ENCODE data around the gene LYSMD2. TPM values are rescaled to one million over a fixed set of nuclear protein-coding genes. Genes with fewer than 3 reads are reported as not detected.

LYSMD2 gene
- total RNA-seq, 1 experiment from 2014 or later = 2.2 TPM

DNA sequence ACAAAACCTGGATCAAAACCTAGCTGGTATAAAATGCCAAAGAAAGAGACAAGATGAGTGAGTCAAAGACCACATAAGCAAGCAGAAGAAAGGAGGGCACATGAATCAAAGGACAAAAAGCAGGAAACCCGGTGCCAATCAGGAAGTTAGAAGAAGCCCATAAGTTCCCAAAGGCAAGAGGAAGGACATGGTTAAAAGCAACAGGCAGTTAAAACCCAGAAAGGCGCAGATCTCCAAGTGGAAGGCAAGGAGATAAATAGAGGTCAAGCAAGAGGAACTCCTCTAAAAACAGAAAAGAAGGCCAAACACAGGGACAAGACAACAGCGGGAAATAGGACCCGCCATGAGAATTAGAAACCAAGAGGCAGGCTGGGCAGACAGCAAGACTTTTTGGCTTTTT lies 18.3 kb upstream of the LYSMD2 start:
- no peak overlapping the region for H3K27ac Mint-ChIP-seq

DNA sequence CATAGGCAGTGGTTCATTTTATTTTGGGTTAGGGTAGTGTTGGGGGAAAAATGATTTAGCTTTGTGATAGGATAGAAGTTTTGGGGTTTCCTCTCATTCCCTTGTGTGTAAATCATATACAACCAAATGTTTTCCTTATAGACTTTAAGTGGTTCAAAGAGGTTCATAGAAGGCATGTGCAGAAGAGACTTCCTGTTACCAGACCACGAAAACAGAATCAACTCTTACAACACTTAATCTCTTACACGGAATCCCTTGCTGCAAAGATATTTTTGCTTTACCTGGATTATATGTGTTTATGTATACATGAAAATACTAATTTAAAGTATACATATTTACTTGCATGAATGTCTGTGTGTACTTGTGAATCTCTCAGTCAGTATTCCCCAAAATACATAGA lies 16.8 kb upstream of the LYSMD2 start:
- no peak for TF ChIP-seq KAT7 (CRISPR knock-in tag; IDR thresholded peaks at IDR 0.05; ENCODE audit: borderline replicate concordance)
- POLR2A ChIA-PET = no interaction called here
- no peak overlapping the region for H3K4me3 Mint-ChIP-seq

More for the DNA sequence above, 18.3 kb upstream of the LYSMD2 start:
- no peaks in the 10 kb centered on the region for H3K36me3 Mint-ChIP-seq
- peaks cover 7% of the 10 kb centered on the region for H3K4me1 Mint-ChIP-seq
- DNase-seq (ENCODE audit: low spot score) (no peak), ATAC-seq (no peak)
- no peak overlapping the region for H3K4me3 Mint-ChIP-seq
- H3K27me3 Mint-ChIP-seq (ENCODE audit: low read depth) = peaks cover 43% of the 10 kb centered on the region
- peaks cover 7% of the 10 kb centered on the region; the same call in 1 of the 2 replicates for H3K9me3 Mint-ChIP-seq
- no peak for TF ChIP-seq TCF7 (CRISPR knock-in tag; IDR thresholded peaks at IDR 0.05; ENCODE audit: low read depth)
- TF ChIP-seq, protein P1, sequence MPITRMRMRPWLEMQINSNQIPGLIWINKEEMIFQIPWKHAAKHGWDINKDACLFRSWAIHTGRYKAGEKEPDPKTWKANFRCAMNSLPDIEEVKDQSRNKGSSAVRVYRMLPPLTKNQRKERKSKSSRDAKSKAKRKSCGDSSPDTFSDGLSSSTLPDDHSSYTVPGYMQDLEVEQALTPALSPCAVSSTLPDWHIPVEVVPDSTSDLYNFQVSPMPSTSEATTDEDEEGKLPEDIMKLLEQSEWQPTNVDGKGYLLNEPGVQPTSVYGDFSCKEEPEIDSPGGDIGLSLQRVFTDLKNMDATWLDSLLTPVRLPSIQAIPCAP (CRISPR knock-in tag; IDR thresholded peaks at IDR 0.05) = no peak
- no peak for TF ChIP-seq MYBL2 (CRISPR knock-in tag; IDR thresholded peaks at IDR 0.05)
- TF ChIP-seq ZNF263 (CRISPR knock-in tag; IDR thresholded peaks at IDR 0.05; ENCODE audit: low read depth) = no peak
- TF ChIP-seq, protein P2, sequence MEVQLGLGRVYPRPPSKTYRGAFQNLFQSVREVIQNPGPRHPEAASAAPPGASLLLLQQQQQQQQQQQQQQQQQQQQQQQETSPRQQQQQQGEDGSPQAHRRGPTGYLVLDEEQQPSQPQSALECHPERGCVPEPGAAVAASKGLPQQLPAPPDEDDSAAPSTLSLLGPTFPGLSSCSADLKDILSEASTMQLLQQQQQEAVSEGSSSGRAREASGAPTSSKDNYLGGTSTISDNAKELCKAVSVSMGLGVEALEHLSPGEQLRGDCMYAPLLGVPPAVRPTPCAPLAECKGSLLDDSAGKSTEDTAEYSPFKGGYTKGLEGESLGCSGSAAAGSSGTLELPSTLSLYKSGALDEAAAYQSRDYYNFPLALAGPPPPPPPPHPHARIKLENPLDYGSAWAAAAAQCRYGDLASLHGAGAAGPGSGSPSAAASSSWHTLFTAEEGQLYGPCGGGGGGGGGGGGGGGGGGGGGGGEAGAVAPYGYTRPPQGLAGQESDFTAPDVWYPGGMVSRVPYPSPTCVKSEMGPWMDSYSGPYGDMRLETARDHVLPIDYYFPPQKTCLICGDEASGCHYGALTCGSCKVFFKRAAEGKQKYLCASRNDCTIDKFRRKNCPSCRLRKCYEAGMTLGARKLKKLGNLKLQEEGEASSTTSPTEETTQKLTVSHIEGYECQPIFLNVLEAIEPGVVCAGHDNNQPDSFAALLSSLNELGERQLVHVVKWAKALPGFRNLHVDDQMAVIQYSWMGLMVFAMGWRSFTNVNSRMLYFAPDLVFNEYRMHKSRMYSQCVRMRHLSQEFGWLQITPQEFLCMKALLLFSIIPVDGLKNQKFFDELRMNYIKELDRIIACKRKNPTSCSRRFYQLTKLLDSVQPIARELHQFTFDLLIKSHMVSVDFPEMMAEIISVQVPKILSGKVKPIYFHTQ (CRISPR knock-in tag; IDR thresholded peaks at IDR 0.05) = no peak
- TF ChIP-seq, protein P3, sequence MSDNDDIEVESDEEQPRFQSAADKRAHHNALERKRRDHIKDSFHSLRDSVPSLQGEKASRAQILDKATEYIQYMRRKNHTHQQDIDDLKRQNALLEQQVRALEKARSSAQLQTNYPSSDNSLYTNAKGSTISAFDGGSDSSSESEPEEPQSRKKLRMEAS (CRISPR knock-in tag; IDR thresholded peaks at IDR 0.05) = no peak
- ChIA-PET CTCF (interaction anchor here (0.9 to 4.0 kb wide), 2 partner anchors 21 to 180 kb away, joined by 3 to 27 read pairs; no protein-coding TSS in a partner anchor), POLR2A (no interaction called here)

DNA sequence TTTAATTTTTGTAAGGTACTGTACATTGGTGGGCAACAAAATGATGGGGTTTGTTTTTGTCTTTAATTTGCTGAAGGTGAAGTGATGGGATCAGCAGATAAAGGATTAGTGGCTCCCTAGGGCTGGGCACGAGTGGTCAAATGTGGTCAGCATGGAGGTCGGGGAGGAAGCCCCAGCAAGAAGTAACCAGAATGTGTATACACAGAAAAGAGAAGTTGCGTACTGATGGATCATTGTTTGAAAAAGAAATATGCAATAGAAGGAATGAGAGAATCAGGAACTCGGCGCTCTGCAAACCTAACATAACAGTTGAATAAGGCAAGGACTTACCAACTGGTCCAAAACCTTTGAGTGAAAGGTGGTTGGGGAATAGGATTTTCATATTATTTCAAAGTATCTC lies 15.4 kb upstream of the LYSMD2 start:
- H3K27me3 Mint-ChIP-seq (ENCODE audit: low read depth) = peaks cover 72% of the 10 kb centered on the region
- CTCF ChIA-PET = interaction anchor here (1.0 to 1.2 kb wide), 2 partner anchors 15 to 23 kb away, joined by 3 to 6 read pairs; partner anchors contain the start of gene LYSMD2
- ATAC-seq (no peak), DNase-seq (ENCODE audit: low spot score) (no peak)
- no peaks in the 10 kb centered on the region for H3K9me3 Mint-ChIP-seq
- H3K4me3 Mint-ChIP-seq = peak overlapping the region; percentile 79
- POLR2A ChIA-PET = no interaction called here
- no peak for TF ChIP-seq SOX15 (CRISPR knock-in tag; IDR thresholded peaks at IDR 0.05)
- no peak for TF ChIP-seq KAT7 (CRISPR knock-in tag; IDR thresholded peaks at IDR 0.05; ENCODE audit: borderline replicate concordance)
- TF ChIP-seq, protein P3 (CRISPR knock-in tag; IDR thresholded peaks at IDR 0.05) = no peak
- no peak for TF ChIP-seq PRRX2 (CRISPR knock-in tag; IDR thresholded peaks at IDR 0.05)
- no peak for TF ChIP-seq HMGA2 (CRISPR knock-in tag; IDR thresholded peaks at IDR 0.05)
- TF ChIP-seq, protein P4, sequence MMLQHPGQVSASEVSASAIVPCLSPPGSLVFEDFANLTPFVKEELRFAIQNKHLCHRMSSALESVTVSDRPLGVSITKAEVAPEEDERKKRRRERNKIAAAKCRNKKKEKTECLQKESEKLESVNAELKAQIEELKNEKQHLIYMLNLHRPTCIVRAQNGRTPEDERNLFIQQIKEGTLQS (CRISPR knock-in tag; conservative IDR thresholded peaks at IDR 0.05) = no peak
- TF ChIP-seq, protein P5, sequence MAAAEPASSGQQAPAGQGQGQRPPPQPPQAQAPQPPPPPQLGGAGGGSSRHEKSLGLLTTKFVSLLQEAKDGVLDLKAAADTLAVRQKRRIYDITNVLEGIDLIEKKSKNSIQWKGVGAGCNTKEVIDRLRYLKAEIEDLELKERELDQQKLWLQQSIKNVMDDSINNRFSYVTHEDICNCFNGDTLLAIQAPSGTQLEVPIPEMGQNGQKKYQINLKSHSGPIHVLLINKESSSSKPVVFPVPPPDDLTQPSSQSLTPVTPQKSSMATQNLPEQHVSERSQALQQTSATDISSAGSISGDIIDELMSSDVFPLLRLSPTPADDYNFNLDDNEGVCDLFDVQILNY (CRISPR knock-in tag; IDR thresholded peaks at IDR 0.05) = no peak
- no peak for TF ChIP-seq MXD4 (CRISPR knock-in tag; IDR thresholded peaks at IDR 0.05; ENCODE audit: borderline replicate concordance)
- peaks cover 5% of the 10 kb centered on the region for H3K4me1 Mint-ChIP-seq
- no peaks in the 10 kb centered on the region for H3K36me3 Mint-ChIP-seq
- H3K27ac Mint-ChIP-seq = no peak overlapping the region

More for the DNA sequence above, 16.8 kb upstream of the LYSMD2 start:
- no peak for ATAC-seq
- peaks cover 5% of the 10 kb centered on the region for H3K4me1 Mint-ChIP-seq
- CTCF ChIA-PET = no interaction called here
- DNase-seq (ENCODE audit: low spot score) = no peak
- no peaks in the 10 kb centered on the region for H3K9me3 Mint-ChIP-seq
- H3K27me3 Mint-ChIP-seq (ENCODE audit: low read depth) = peaks cover 58% of the 10 kb centered on the region
- no peak overlapping the region for H3K27ac Mint-ChIP-seq
- H3K36me3 Mint-ChIP-seq = no peaks in the 10 kb centered on the region

Data from WTC11 (cell line).